ENCODE results near the gene SLC7A6OS.

The SLC7A6OS gene

DNA sequence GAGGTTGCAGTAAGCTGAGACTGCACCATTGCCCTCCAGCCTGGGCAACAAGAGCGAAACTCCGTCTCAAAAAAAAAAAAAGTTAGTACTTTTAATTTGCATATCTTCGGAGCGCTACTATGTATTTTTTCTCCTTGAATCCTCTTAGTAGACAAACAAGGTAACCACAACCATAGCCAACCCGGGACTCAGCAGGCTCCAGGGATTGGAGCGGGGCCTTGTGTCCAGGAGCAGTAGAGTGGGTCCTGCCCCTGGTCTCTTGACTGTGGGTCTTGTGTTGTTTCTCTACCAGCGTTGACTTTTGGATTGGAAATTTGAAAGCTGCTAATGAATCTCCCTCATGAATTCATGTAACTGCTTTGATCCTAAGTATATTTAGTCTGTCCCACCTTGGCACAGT is 32.4 kb upstream of the SLC7A6OS start:
- DNase-seq: no peak

DNA sequence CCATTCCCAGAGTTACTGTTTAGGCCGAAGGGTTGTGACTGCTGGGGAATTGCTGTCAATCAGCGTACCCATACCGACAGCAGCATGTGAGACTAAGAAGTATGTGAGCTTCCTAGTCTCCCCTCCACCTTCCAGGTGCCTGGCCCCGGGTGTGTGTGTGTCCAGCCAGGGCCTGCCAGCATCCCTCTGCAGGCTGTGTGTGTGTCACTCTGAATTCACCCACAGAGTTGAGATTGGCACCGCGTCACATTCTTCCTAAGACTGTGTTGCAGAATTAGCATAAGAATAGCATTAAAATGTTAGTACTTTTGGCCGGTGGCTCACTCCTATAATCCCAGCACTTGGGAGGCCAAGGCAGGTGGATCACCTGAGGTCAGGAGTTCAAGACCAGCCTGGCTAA is 31.9 kb upstream of the SLC7A6OS start:
- DNase-seq: no peak

DNA sequence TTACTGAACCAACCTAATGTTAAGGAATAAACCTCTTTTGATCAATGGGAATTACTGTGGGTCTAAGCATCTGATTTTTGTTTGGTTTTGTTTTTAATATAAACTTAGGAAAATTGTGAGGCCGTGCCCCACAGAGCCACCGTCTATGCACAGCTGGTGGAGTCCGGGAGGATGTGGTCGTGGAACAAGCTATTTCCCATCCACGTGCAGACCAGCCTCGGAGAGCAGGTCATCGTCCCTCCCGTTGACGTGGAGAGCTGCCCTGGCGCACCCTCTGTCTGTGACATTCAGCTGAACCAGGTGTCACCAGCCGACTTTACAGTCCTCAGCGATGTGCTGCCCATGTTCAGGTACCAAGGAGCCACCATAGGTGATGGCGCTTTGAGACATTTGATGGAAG is 28.5 kb upstream of the SLC7A6OS start:
- DNase-seq: no peak

- no peak for DNase-seq
Observed at GRCh38 chr16:68338326-68339119, 27.8 kb upstream of the SLC7A6OS start.

DNA sequence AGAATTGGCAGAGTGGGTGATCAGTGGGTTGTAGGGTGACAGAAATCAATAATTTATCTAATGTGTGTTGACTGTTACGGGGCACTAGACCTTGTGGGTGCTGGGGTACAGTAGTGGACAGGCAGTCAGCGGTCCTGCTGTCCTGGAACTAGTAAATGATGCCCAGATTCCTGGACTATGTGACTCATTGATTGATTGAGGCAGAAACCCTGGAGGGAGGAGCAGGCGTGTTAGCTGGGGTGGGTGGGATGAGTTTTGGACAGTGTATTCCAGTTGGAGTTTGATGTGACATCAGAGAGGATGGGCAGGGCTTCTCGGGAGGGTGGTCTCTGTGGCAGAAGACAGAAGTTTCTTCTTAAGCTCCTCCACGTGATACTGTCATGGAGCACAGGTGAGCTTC is 24.4 kb upstream of the SLC7A6OS start:
- no peak for DNase-seq

GRCh38 chr16:68332411-68333121 is 21.8 kb upstream of the SLC7A6OS start:
- DNase-seq: no peak

DNA sequence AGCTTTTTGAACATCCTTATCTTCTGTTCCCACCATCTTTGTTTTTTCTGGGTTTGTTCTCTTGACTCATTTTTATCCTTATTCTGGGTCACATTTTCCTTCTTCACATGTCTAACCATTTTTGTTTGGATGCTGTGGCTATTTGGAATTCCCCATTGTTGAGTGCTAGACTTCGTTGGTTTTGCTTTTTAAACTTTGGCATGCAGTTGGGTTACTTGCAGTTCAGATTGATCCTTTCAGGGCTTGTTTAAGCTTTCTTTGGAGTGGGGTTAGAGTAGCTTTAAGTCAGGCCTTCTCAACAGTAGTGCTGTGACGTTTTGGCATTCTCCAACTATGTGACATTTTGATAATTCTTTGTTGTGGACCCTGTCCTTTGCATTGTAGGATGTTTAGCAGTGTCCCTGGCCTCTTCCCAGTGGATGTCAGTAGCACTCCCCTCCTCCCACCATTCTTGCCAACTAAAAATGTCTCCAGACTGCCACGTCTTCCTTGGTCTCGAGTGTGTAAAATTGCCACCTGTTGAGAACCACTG is 21.2 kb upstream of the SLC7A6OS start:
- no peak for DNase-seq

DNA sequence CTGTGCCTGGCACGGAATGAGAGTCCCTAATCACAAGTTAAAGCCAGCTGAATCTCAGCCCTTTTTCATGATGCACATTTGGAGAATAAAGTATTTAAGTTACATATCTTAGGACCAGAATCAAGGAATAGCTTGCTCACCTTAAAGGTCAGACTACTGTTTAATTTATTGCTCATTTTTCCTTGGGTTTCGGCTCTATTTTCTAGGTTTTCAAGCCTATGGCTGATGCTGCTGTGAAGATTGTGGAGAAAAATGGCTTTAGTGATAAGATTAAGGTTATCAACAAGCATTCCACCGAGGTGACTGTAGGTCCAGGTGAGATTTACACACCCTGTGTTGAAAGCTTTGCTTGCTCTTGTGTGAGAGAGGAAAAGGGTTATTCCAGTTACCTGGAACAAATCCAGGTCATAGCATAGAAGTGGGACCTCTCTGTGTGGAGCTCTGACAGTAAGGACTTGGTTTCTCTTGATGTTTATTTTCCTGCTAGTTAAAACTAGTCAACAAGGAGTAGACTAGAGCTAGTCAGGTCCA is 18.2 kb upstream of the SLC7A6OS start:
- no peak for DNase-seq

DNA sequence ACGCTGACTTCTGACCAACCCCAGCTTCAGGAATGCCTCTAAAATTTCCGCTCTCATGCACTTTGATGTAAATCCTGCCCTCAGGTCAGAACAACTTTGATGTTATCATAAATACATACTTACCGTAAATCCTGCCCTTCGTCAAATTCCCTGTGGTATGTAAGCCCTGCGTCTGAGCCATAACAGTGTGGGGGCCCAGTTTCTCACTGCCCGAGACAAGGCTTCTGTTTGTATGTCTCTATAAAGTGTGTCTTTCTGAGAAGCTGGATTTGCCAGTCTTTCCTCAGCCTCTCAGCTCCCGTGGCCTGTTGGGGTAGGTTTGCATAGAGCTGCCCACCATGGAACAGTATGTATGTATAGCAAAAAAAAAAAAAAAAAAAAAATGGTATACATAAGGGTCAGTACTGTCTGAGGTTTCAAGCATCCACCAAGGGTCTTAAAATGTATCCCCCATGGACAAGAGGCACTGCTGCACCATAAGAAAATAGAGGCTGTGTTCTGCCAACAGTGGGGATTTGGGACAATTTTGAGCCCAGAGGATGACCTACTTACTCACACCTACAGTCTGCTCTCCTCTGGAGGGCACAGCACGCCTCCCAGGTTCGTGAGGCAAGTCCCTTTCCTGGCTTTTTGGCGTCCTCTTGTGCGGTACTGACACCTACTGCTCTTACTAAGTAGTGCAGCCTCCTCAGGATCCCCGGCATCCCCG is 17.6 kb upstream of the SLC7A6OS start:
- DNase-seq: peak; percentile 73

DNA sequence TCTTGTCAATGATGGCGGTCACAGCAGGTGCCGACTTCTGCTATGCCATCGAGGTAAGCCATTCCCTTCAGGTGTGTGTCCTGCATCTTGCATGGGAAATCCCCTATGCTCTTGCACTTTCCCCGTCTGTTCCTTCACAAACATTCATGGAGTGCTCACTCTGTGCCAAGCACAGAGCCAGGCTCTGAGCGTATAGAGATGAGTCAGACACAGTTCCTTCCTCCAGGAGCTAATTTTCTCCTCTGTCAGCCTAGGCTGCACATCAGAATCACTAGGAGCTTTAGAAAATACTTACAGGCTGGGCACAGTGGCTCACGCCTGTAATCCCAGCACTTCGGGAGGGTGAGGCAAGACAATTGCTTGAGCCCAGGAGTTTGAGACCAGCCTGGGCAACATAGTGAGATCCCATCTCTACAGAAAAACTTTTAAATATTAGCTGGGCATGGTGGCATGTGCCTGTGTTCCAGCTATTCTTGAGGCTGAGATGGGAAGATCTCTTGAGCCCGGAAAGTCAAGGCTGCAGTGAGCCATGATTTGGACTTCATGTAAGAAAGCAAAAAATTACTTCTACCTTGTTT is 14.1 kb upstream of the SLC7A6OS start:
- no peak for DNase-seq

DNA sequence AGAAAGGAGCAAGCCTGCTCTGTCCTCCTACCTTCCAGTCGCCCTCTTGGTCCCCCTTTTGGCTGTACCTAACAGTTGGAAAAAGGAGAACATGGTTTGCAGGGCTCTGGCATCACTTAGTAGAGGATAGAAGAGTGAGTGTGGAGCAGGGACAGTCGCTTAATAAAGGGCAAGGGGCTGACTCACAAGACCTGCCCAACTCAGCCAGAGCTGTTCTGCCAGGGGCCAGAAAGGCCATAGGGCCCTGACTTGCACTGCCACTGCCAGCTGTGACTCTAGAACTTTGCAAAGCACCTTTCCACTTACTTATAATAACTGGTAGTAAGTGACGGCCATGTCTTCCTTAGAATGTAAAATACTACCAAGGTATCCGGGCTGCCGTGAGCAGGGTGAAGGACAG is 13.6 kb upstream of the SLC7A6OS start:
- DNase-seq: no peak

GRCh38 chr16:68319185-68319908 is 8.6 kb upstream of the SLC7A6OS start:
- DNase-seq: no peak

DNA sequence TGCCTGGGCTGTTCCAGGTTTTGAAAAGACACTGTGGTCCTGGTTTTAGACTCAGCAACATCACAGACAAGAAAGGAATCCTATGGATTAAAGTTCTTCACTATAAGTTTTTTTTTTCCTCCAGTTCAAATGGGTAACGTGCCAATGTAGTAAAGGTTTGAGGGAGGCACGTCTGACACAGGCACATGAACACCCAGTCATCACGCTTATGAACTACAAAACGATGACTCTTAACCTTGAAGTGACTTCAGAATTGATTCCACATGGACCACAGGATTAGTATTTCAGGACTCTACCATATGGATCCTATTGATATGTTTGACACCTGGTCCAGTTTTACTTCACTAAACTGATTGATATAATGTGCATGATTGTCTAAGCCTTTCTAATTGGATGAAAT is 2.4 kb upstream of the SLC7A6OS start:
- no peak for DNase-seq

DNA sequence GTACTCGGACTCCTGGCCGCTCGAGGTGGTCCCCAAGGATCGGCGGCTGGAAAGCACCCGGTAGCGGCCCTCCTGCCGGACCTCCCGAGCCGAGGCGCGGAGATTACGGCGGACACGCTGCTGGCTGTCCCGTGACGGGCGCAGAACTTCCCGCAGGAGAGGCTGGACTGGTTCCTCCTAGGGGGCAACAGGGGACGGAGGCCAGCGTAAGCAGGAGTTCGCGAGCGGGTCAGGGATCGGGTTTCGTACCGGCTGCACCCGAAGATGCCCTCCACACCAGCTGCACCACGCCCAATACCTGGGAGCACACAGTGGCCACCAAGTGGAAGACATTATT is 341 bp downstream of the SLC7A6OS start:
- DNase-seq: no peak

- DNase-seq: peak; percentile 32
Observed at GRCh38 chr16:68309799-68310198, 947 bp downstream of the SLC7A6OS start.

GRCh38 chr16:68306633-68307032 is 4.1 kb downstream of the SLC7A6OS start:
- DNase-seq: no peak

- no peak for DNase-seq
Observed at GRCh38 chr16:68300734-68301459, 9.8 kb downstream of the SLC7A6OS start.

DNA sequence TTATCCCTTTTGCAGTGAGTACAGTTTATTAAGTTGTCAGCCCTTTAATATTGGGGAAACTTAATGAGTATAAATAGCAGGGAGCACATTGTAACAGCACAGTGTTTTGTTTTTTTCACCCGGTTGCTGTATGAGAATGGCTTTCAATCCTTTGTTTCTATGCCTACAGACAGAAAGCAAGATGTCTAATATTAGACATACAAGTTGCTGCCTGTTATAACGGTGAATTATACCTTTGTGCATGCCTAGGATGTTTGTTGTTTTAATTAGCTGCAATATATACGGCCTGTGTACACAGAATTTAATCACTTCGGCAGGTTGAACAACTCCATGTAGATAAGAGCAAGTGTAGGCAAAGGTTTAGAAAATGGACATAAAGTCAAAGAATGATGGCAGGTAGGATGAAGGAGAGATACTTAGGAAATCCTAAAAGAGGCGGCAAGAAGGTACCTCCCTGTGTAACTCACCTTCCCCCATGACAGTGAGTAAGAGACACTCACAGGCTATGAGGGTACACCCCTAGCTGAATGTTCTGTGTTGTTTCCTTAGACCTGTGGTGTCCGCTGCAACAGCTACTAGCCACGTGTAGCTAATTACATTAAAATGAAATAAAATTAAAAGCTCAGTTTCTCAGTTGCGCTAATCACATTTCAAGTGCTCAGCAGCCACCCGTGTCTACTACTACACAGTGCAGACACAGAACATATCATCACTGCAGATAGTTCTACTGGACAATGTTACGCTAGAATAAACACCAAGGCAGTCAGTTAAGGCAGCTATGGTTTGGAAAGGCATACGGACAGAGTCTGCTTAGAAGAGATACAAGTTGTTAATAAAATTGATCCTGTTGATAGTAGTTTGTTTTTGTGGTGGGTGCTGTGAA is 10.9 kb downstream of the SLC7A6OS start:
- no peak for DNase-seq

DNA sequence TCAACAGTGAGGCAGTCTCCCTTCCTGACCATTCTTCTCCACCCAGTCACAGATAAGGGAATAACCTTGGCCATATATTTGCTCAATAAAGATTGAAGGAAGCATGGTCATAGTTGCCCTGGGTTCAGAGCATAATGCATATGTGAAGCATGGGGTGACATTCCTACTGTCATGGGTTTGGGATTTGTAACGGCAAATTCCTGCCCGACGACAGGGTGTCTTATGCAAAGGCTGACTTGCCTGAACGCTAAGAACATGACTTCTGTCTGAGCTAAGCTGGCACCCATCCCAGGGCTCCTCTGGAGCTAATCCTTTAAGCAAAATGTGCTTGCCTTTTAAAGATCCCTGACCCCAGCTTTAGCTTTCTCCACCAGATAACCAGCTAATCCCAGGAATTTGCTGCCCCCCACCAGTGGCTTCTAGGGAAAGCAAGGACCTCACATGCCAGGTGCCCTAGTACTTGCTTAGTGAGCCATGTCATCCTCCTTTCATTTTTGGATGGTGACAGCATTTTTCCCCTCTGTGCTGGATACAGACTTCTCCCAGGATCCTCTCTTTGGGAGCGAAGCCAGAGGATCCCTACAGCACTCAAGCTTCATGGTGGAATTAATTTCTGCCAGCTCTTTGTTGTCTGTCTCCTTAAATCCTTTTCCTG is 11.7 kb downstream of the SLC7A6OS start:
- DNase-seq: no peak

DNA sequence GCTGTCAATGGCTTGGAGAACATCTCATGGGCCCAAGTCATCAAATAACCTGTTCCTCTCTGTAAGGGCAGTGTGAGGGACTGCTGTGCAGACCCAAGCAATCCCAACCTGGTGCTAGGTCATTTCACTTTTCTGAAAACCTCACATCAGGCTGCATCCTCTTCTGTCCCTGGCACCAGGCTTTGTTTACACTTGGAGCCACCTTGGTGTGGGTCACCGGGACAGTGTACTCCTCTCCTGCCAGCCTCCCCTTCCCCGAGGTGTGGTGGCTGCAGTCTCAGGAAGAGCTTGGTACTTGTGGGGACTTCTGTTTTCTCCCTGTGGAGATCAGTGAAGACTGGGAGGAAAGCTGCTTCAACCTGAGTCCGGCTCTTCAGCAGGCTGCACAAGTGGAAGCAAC is 12.4 kb downstream of the SLC7A6OS start:
- DNase-seq: no peak
